RWPE2 (cell line): Measurements from ENCODE around the gene JPH4.

ENCODE experiments used
- ATAC-seq: fragments of 200-7000 bp; cut with Tn5 transposase; 3 replicates; pipeline ENCODE4 v1.9.1; 2021; ENCODE audit warnings: low read depth
- DNase-seq: peaks from one replicate; pipeline ENCODE4 v3.0.0-alpha.2; 2020; ENCODE audit warnings: low spot score
- H3K27ac ChIP-seq: fragments of 450-650 bp; 2 replicates; pipeline ENCODE4 v1.5.1; 2017; ENCODE audit warnings: mild to moderate bottlenecking; ENCODE audit not compliant: poor library complexity, severe bottlenecking
- H3K27me3 ChIP-seq: fragments of 250-450 bp; sonication (Bioruptor Pico); 2 replicates; pipeline ENCODE4 v1.5.1; 2021; ENCODE audit warnings: mild to moderate bottlenecking, moderate library complexity; ENCODE audit not compliant: insufficient read depth, poor library complexity, severe bottlenecking
- H3K36me3 ChIP-seq: fragments of 250-450 bp; sonication (Bioruptor Pico); 2 replicates; pipeline ENCODE4 v1.5.1; 2020; ENCODE audit warnings: low read depth, mild to moderate bottlenecking, moderate library complexity
- H3K4me1 ChIP-seq: fragments of 250-450 bp; sonication (Bioruptor Pico); 2 replicates; pipeline ENCODE4 v1.5.1; 2021; ENCODE audit warnings: mild to moderate bottlenecking, moderate library complexity; ENCODE audit not compliant: insufficient read depth, poor library complexity, severe bottlenecking
- H3K4me3 ChIP-seq: fragments of 250-450 bp; sonication (Bioruptor Pico); 2 replicates; pipeline ENCODE4 v1.5.1; 2021; ENCODE audit warnings: mild to moderate bottlenecking, moderate library complexity; ENCODE audit not compliant: severe bottlenecking
- H3K9me3 ChIP-seq: fragments of 250-450 bp; sonication (Bioruptor Pico); 2 replicates; pipeline ENCODE4 v1.5.1; 2021; ENCODE audit warnings: mild to moderate bottlenecking, moderate library complexity; ENCODE audit not compliant: severe bottlenecking
- CTCF ChIP-seq: fragments of 450-650 bp; IDR thresholded peaks from one replicate; pipeline ENCODE4 v1.5.1; 2017; ENCODE audit warnings: mild to moderate bottlenecking, moderate library complexity; ENCODE audit not compliant: poor library complexity, severe bottlenecking

The JPH4 gene

GRCh38 chr14:23556700-23557440, 21.7 kb downstream of the JPH4 start:
- TF ChIP-seq CTCF, result no peak
- Histone ChIP-seq H3K27me3 (no peaks in the 10 kb centered on the region), H3K4me3 (peak overlapping the region; percentile 92), H3K27ac (peak overlapping the region; percentile 41), H3K9me3 (no peaks in the 10 kb centered on the region), H3K4me1 (no peaks in the 10 kb centered on the region), H3K36me3 (peaks cover 34% of the 10 kb centered on the region)
- no peak for DNase-seq
- ATAC-seq, result peak; percentile 5; the same call in 1 of the 3 replicates

GRCh38 chr14:23555882-23556699, 22.5 kb downstream of the JPH4 start, which contains the start of gene THTPA:
THTPA (plus strand) TSS chr14:23556271; CDS start chr14:23556758, 487 bp downstream.
- DNase-seq (peak; percentile 97), ATAC-seq (peak; percentile 80)
- no peaks in the 10 kb centered on the region for H3K4me1 ChIP-seq
- peak within 1 kb of the TSS; percentile 41 for H3K27ac ChIP-seq
- no peaks in the 10 kb centered on the region for H3K27me3 ChIP-seq
- TF ChIP-seq CTCF, result no peak
- H3K36me3 ChIP-seq, result peaks cover 26% of the 10 kb centered on the region
- H3K9me3 ChIP-seq, result no peaks in the 10 kb centered on the region
- H3K4me3 ChIP-seq, result peak within 1 kb of the TSS; percentile 92

- Histone ChIP-seq H3K4me3 (peak overlapping the region; percentile 92), H3K27me3 (no peaks in the 10 kb centered on the region), H3K27ac (peak overlapping the region; percentile 41), H3K36me3 (peaks cover 22% of the 10 kb centered on the region), H3K4me1 (no peaks in the 10 kb centered on the region), H3K9me3 (no peaks in the 10 kb centered on the region)
- no peak for DNase-seq
- no peak for TF ChIP-seq CTCF
- no peak for ATAC-seq
These were observed 23.1 kb downstream of the JPH4 start for GRCh38 chr14:23555533-23555881.

- H3K27ac ChIP-seq, result no peak within 1 kb of the TSS
- ATAC-seq (peak; percentile 70), DNase-seq (peak; percentile 87)
- peaks cover 5% of the 10 kb centered on the region for H3K27me3 ChIP-seq
- H3K4me1 ChIP-seq, result no peaks in the 10 kb centered on the region
- H3K4me3 ChIP-seq, result peak within 1 kb of the TSS; percentile 49
- TF ChIP-seq CTCF, result no peak
- H3K36me3 ChIP-seq, result no peaks in the 10 kb centered on the region
- H3K9me3 ChIP-seq, result no peaks in the 10 kb centered on the region
These were observed 27.1 kb downstream of the JPH4 start, which contains the start of gene ZFHX2 for GRCh38 chr14:23551266-23552028. ZFHX2 (minus strand) TSS chr14:23551765; CDS start chr14:23535325, 16,440 bp downstream.
